Measurements from ENCODE around the gene ADCY4. TPM values are rescaled to one million over a fixed set of nuclear protein-coding genes. Genes with fewer than 3 reads are reported as not detected.

ADCY4 gene
- total RNA-seq, 3 donors from 2014 or later = 0.43 to 0.76 (median 0.53) TPM

GRCh38 chr14:24322672-24323071, 12.2 kb downstream of the ADCY4 start:
- H3K36me3 Mint-ChIP-seq (ENCODE audit: insufficient read depth) = no peaks in the 10 kb centered on the region
- no peaks in the 10 kb centered on the region for H3K27me3 Mint-ChIP-seq (ENCODE audit: low read depth)
- no peak overlapping the region for H3K4me3 Mint-ChIP-seq
- H3K4me1 Mint-ChIP-seq (ENCODE audit: low read depth) = peaks cover 8% of the 10 kb centered on the region
- no peaks in the 10 kb centered on the region for H3K9me3 Mint-ChIP-seq
- no peak for ATAC-seq
- no peak for DNase-seq

- H3K36me3 Mint-ChIP-seq (ENCODE audit: insufficient read depth) = no peaks in the 10 kb centered on the region
- H3K9me3 Mint-ChIP-seq = no peaks in the 10 kb centered on the region
- no peak for ATAC-seq
- H3K4me1 Mint-ChIP-seq (ENCODE audit: low read depth) = peaks cover 8% of the 10 kb centered on the region
- H3K27me3 Mint-ChIP-seq (ENCODE audit: low read depth) = no peaks in the 10 kb centered on the region
- no peak overlapping the region for H3K4me3 Mint-ChIP-seq
- no peak for DNase-seq
Measured at GRCh38 chr14:24321212-24321975, 13.5 kb downstream of the ADCY4 start.

DNA sequence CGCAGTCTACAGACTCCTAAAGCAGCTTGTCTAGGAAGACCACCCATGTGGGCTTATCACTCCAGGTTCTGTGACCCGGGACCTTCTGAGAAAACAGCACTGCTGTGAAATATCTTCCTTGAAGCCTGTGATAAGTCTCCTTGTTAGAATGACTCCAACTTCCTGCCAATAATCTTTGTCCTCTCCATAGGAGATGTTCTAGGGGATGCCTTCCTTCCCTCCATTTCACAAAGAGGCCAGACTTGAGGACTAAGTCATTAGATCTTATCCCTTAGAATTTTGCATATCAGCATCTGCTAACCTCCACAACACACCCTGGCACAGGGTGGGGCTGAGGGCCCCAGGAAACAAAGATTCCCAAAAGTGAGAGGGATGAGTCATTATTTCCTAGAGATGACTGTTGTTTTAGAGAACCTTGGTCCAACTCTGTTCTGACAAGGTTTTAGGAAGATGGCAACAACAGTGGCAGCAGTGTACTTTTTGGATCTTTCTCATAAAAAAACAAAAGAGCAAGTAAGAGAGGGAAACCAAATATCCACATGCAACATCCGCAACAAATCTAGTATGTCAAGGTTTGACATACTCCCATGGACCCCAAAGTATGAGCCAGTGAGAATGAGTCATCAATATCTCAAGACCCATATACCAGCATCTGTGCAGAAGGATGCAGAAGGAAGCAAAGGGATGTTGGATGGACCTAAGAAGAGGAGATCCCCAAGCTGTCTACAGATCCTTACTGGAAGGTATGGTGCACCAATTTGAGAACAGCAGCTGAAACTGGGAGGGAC, 17.5 kb downstream of the ADCY4 start:
- Mint-ChIP-seq H3K4me3 (no peak overlapping the region), H3K4me1 (ENCODE audit: low read depth) (peaks cover 41% of the 10 kb centered on the region), H3K9me3 (no peaks in the 10 kb centered on the region), H3K27me3 (ENCODE audit: low read depth) (no peaks in the 10 kb centered on the region), H3K36me3 (ENCODE audit: insufficient read depth) (no peaks in the 10 kb centered on the region)
- ATAC-seq = peak; percentile 42 to 47
- DNase-seq = no peak

- H3K4me3 Mint-ChIP-seq = no peak overlapping the region
- H3K9me3 Mint-ChIP-seq = no peaks in the 10 kb centered on the region
Measured at GRCh38 chr14:24316597-24316950, 18.3 kb downstream of the ADCY4 start.

GRCh38 chr14:24315807-24316596, 18.9 kb downstream of the ADCY4 start:
- ATAC-seq = no peak

More at GRCh38 chr14:24316597-24316950, 18.3 kb downstream of the ADCY4 start:
- Mint-ChIP-seq H3K27me3 (ENCODE audit: low read depth) (no peaks in the 10 kb centered on the region), H3K36me3 (ENCODE audit: insufficient read depth) (no peaks in the 10 kb centered on the region), H3K4me1 (ENCODE audit: low read depth) (peaks cover 49% of the 10 kb centered on the region)
- no peak for DNase-seq
- no peak for ATAC-seq

GRCh38 chr14:24315243-24315806, 19.5 kb downstream of the ADCY4 start:
- no peak for DNase-seq
- Mint-ChIP-seq H3K9me3 (no peaks in the 10 kb centered on the region), H3K4me1 (ENCODE audit: low read depth) (peaks cover 54% of the 10 kb centered on the region), H3K4me3 (no peak overlapping the region), H3K36me3 (ENCODE audit: insufficient read depth) (no peaks in the 10 kb centered on the region), H3K27me3 (ENCODE audit: low read depth) (no peaks in the 10 kb centered on the region)
- ATAC-seq = no peak

More at GRCh38 chr14:24315807-24316596, 18.9 kb downstream of the ADCY4 start:
- H3K27me3 Mint-ChIP-seq (ENCODE audit: low read depth) = no peaks in the 10 kb centered on the region
- no peaks in the 10 kb centered on the region for H3K36me3 Mint-ChIP-seq (ENCODE audit: insufficient read depth)
- DNase-seq = no peak
- no peaks in the 10 kb centered on the region for H3K9me3 Mint-ChIP-seq
- peaks cover 51% of the 10 kb centered on the region for H3K4me1 Mint-ChIP-seq (ENCODE audit: low read depth)
- no peak overlapping the region for H3K4me3 Mint-ChIP-seq

DNA sequence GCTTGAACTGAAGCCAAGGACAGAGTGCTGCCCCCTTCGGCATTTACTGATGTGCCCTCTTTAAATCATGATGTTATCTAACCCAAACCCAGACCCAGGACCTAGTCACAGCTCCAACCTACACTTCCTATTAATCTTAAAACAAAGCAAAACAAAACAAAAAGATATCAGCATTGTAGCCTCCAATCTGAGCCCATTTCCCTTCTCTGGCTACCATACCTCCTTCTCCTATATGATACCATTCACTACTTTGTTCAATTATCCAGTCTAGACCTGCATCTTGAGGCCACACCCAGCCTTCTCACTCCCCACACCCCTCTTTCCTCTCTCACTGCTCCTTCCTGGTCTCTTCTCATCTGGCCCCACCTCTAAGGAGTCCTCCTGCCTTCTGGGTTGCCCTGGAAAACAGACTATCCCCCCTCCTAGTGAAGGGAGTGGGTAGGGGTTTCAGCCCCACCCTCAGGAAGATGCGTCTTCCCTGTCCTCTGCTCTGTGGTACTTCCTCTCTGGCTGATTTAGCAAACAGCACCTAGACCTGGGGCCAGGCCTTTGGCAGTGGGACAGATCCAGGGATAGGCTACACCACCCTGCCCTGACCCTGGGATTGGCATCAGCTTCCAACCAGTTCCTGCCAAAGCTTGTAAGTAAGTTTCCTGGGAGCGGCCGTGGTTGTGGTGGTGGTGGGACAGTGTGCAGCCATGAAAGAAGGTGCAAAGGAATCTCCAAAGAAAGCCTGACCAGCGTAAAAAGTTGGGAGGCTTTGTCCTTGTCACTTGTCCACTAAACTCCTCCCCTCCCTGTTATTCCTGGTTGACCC, 20.3 kb downstream of the ADCY4 start:
- ATAC-seq (no peak), DNase-seq (no peak)
- Mint-ChIP-seq H3K27me3 (ENCODE audit: low read depth) (no peaks in the 10 kb centered on the region), H3K4me3 (peak overlapping the region; percentile 25), H3K4me1 (ENCODE audit: low read depth) (peaks cover 61% of the 10 kb centered on the region), H3K36me3 (ENCODE audit: insufficient read depth) (no peaks in the 10 kb centered on the region), H3K9me3 (no peaks in the 10 kb centered on the region)

DNA sequence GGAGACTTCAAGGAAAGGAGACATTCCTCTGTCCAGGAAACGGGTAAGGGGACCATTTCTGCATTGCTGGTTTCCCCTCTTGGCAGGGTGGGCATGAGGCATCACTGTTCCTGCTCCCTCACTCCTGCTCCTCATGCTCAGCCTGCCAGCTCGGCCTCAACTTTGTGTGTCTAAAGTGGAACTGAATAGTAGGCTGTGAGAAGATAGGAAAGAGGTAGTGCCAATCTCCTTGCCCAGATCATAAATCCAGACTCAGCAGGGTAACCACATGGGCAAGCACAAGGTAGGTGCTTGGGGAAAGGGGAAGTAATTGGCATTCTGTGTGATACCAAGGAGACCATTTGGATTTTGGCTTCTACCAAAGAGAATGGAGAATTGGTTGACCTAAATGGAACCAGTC, 21.0 kb downstream of the ADCY4 start:
- Mint-ChIP-seq H3K4me1 (ENCODE audit: low read depth) (peaks cover 66% of the 10 kb centered on the region), H3K36me3 (ENCODE audit: insufficient read depth) (no peaks in the 10 kb centered on the region), H3K4me3 (peak overlapping the region; percentile 25), H3K9me3 (no peaks in the 10 kb centered on the region), H3K27me3 (ENCODE audit: low read depth) (no peaks in the 10 kb centered on the region)
- DNase-seq = no peak
- no peak for ATAC-seq

DNA sequence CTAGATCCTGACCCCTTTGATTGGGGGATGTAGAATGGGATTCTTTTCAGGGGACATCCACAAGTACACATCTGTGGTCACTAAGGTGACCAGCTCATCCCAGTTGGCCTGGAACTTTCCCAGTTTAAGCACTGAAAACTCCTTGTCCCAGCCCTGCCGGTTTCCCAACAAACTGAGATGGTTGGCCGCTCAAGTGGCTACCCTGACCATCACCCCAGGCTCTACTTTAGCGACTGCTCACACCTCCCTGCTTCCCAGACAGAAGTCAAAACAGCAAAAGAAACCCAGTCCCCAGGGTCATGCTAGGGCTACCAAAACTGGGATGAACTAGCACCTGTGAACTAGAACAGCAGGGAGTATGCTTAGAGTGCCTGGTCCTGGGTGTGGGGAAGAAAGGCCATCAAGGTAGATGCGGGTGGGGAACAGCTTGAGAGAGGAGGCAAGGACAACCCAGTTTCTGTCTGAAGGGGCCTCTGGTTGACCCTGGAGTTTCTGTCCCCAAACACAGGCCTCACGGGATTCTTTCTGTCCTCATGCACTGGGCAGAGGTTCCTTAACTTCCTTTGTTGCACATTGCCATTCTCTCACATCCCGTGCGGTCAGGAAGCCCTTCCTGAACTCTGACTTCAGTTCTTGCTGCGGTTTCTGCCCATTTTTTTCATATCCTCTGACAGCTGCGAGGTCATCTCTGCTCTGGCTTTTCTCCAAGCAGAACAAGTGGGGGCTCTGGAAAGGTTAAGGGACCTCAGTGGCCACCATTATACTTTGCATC, 21.9 kb downstream of the ADCY4 start:
- H3K9me3 Mint-ChIP-seq = no peaks in the 10 kb centered on the region
- H3K36me3 Mint-ChIP-seq (ENCODE audit: insufficient read depth) = peaks cover 3% of the 10 kb centered on the region
- peak overlapping the region; percentile 79 for H3K4me3 Mint-ChIP-seq
- H3K27me3 Mint-ChIP-seq (ENCODE audit: low read depth) = no peaks in the 10 kb centered on the region
- H3K4me1 Mint-ChIP-seq (ENCODE audit: low read depth) = peaks cover 75% of the 10 kb centered on the region
- ATAC-seq = no peak
- DNase-seq = no peak

GRCh38 chr14:24311837-24312615, 22.8 kb downstream of the ADCY4 start:
- Mint-ChIP-seq H3K36me3 (ENCODE audit: insufficient read depth) (peaks cover 8% of the 10 kb centered on the region), H3K9me3 (no peaks in the 10 kb centered on the region), H3K4me1 (ENCODE audit: low read depth) (peaks cover 77% of the 10 kb centered on the region), H3K4me3 (peak overlapping the region; percentile 79), H3K27me3 (ENCODE audit: low read depth) (no peaks in the 10 kb centered on the region)
- ATAC-seq (no peak), DNase-seq (no peak)

- H3K36me3 Mint-ChIP-seq (ENCODE audit: insufficient read depth) = peaks cover 13% of the 10 kb centered on the region
- peak; percentile 86 to 88 for ATAC-seq
- H3K9me3 Mint-ChIP-seq = no peaks in the 10 kb centered on the region
- peak; percentile 45 for DNase-seq
- no peaks in the 10 kb centered on the region for H3K27me3 Mint-ChIP-seq (ENCODE audit: low read depth)
- H3K4me1 Mint-ChIP-seq (ENCODE audit: low read depth) = peaks cover 77% of the 10 kb centered on the region
- peak within 1 kb of the TSS; percentile 79 for H3K4me3 Mint-ChIP-seq
Measured at GRCh38 chr14:24310646-24311604, 23.9 kb downstream of the ADCY4 start, which contains the start of gene LTB4R. TSS of gene LTB4R (plus strand) at chr14:24311502. CDS start at chr14:24315652, 4,150 bp downstream.
